ENCODE data around the gene SLC66A1. TPM values are rescaled to one million over a fixed set of nuclear protein-coding genes. Genes with fewer than 3 reads are reported as not detected.

SLC66A1 gene
- total and polyA plus RNA-seq, 2 of the 13 experiments (the other 11 are each of a cell fraction or from before 2014, with no cell fraction given): 15.4 to 18.9 TPM

DNA sequence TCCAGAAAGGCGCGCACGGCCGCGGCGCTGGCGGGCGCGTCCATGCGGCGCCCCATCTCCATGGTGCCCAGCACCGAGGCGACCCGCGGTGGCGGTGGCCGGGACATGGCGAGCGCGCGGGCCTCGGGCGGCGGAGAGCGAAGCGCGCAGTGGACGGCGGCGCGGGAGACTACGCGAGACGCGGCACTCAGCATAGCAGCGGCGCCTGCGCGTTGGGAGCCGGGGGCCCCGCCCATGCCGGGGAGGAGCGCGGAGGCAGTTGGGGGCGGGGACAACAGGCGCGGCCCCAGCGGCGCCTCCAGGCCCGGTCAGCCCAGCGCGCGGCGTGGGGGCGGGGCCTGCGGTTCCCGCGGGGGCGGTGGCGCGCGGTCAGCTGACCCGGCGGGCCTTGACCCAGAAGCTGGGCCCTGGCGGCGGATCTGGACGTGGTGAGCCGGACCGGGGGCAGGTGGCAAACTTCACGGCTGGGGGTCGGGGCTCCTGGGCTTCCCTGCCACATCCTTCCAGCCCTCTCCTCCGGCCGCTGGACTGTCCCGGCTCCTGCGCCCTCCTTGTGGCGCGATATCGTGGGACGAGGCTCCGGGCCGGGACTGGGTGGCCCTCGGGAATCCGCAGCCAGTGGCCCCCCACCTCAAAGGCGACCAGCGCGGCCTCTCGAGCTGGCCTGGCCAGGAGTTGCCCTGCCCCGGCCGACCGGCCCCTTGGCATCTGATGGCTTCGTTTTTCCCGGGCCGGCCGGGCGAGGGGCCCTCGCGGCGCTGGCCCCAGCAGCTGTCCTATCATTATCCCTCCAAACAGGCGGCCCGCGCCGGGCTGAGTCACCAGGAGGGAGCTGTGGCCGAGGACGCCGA, at the start of gene SLC66A1, which contains the start of gene AKR7A2 (continued):
- TF ChIP-seq ZNF850 (CRISPR knock-in tag; conservative IDR thresholded peaks at IDR 0.05) (0 out of 2 replicates have a peak, but pooled peaks have one; percentile 67), ZNF441 (CRISPR knock-in tag; IDR thresholded peaks at IDR 0.05; ENCODE audit: borderline replicate concordance) (peak; percentile 77), NR3C1 (CRISPR knock-in tag; IDR thresholded peaks at IDR 0.05) (no peak), GTF2F1 (IDR thresholded peaks at IDR 0.05; ENCODE audit: low read length) (no peak), SIX4 (CRISPR knock-in tag; IDR thresholded peaks at IDR 0.05) (no peak; the same call in 1 of the 2 replicates), MED13 (CRISPR knock-in tag; IDR thresholded peaks at IDR 0.05) (no peak), E2F2 (CRISPR knock-in tag; IDR thresholded peaks at IDR 0.05; ENCODE audit: borderline replicate concordance) (no peak), GATAD1 (CRISPR knock-in tag; IDR thresholded peaks at IDR 0.05) (peak; percentile 38), NFATC3 (CRISPR knock-in tag; IDR thresholded peaks at IDR 0.05) (peak; percentile 75; the same call in 1 of the 2 replicates), ZNF83 (CRISPR knock-in tag; IDR thresholded peaks at IDR 0.05; ENCODE audit: borderline replicate concordance) (no peak), MED1 (CRISPR knock-in tag; IDR thresholded peaks at IDR 0.05) (0 out of 2 replicates have a peak, but pooled peaks have one; percentile 19), KLF12 (CRISPR knock-in tag; IDR thresholded peaks at IDR 0.05; ENCODE audit: borderline replicate concordance) (peak; percentile 57; the same call in 1 of the 2 replicates), USF2 (IDR thresholded peaks at IDR 0.05; ENCODE audit: low read depth, low read length) (0 out of 2 replicates have a peak, but pooled peaks have one; percentile 53), USF2 (CRISPR knock-in tag; IDR thresholded peaks at IDR 0.05; ENCODE audit: borderline replicate concordance) (peak; percentile 77), ZNF879 (CRISPR knock-in tag; IDR thresholded peaks at IDR 0.05) (peak; percentile 79; the same call in 1 of the 2 replicates)
- TF ChIP-seq, protein P1, sequence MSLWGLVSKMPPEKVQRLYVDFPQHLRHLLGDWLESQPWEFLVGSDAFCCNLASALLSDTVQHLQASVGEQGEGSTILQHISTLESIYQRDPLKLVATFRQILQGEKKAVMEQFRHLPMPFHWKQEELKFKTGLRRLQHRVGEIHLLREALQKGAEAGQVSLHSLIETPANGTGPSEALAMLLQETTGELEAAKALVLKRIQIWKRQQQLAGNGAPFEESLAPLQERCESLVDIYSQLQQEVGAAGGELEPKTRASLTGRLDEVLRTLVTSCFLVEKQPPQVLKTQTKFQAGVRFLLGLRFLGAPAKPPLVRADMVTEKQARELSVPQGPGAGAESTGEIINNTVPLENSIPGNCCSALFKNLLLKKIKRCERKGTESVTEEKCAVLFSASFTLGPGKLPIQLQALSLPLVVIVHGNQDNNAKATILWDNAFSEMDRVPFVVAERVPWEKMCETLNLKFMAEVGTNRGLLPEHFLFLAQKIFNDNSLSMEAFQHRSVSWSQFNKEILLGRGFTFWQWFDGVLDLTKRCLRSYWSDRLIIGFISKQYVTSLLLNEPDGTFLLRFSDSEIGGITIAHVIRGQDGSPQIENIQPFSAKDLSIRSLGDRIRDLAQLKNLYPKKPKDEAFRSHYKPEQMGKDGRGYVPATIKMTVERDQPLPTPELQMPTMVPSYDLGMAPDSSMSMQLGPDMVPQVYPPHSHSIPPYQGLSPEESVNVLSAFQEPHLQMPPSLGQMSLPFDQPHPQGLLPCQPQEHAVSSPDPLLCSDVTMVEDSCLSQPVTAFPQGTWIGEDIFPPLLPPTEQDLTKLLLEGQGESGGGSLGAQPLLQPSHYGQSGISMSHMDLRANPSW (CRISPR knock-in tag; IDR thresholded peaks at IDR 0.05; ENCODE audit: borderline replicate concordance): no peak
- TF ChIP-seq, protein P2, sequence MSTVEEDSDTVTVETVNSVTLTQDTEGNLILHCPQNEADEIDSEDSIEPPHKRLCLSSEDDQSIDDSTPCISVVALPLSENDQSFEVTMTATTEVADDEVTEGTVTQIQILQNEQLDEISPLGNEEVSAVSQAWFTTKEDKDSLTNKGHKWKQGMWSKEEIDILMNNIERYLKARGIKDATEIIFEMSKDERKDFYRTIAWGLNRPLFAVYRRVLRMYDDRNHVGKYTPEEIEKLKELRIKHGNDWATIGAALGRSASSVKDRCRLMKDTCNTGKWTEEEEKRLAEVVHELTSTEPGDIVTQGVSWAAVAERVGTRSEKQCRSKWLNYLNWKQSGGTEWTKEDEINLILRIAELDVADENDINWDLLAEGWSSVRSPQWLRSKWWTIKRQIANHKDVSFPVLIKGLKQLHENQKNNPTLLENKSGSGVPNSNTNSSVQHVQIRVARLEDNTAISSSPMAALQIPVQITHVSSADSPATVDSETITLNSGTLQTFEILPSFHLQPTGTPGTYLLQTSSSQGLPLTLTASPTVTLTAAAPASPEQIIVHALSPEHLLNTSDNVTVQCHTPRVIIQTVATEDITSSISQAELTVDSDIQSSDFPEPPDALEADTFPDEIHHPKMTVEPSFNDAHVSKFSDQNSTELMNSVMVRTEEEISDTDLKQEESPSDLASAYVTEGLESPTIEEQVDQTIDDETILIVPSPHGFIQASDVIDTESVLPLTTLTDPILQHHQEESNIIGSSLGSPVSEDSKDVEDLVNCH (CRISPR knock-in tag; IDR thresholded peaks at IDR 0.05): no peak

All from HepG2 (cell line).